ENCODE results near the gene HACD1. TPM values are rescaled to one million over a fixed set of nuclear protein-coding genes. Genes with fewer than 3 reads are reported as not detected.

Gene HACD1
- total and polyA plus RNA-seq, 2 of the 4 experiments (the other 2 are of a cell fraction) = 10.0 to 24.9 TPM

DNA sequence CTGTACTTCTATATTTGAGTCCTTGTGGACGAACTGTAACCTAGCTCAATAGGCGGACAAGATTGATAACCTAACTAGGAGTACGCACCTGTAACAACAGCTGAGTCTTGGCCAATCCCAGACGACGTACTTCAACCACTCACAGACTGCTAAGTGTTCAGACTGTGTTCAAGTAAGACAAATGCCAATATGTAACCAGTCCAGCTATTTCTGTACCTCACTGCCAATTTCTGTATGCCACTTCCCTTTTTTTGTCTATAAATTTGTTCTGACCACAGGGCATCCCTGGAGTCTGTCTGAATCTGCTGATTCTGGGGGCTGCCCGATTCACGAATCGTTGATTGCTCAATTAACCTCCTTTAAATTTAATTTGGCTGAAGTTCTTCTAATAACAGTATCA is 32.2 kb downstream of the HACD1 start:
- 88% methylated on average over 4 of the region's 8 CpGs; no CpG with 5 or more reads in 1 of the 2 experiments for WGBS, 2 experiments (ENCODE audit: extremely low coverage in 2 of 2, insufficient read length in 1 of 2)
- no peak overlapping the region for H2AFZ ChIP-seq (replicated peaks; ENCODE audit: low read length, poor library complexity)

More for the DNA sequence above, 32.2 kb downstream of the HACD1 start:
- no TSS peak for BruUV-seq (replicated peaks)
- Histone ChIP-seq H3K23ac (ENCODE audit: low read depth, low read length) (no peak overlapping the region), H3K4me2 (ENCODE audit: low read depth, low read length) (no peak overlapping the region), H3K56ac (ENCODE audit: extremely low read depth, insufficient read depth, low read length) (no peak overlapping the region), H3K18ac (ENCODE audit: low read depth, low read length) (no peak overlapping the region), H3K79me1 (ENCODE audit: low read depth in 1 of 2, low read length in 2 of 2) (no peaks in the 10 kb centered on the region), H3K27ac (ENCODE audit: insufficient read depth, low read length) (no peak overlapping the region), H2BK5ac (ENCODE audit: low read depth, low read length, poor library complexity, severe bottlenecking) (no peak overlapping the region), H2AK5ac (ENCODE audit: low read depth, low read length) (no peak overlapping the region), H2AK9ac (replicated peaks; ENCODE audit: low read depth, low read length, poor library complexity) (no peak overlapping the region), H3K9me1 (ENCODE audit: insufficient read depth, low read length) (no peaks in the 10 kb centered on the region), H3K9me3 (ENCODE audit: control insufficient read depth, insufficient read depth, low read length) (no peaks in the 10 kb centered on the region), H2BK20ac (ENCODE audit: low read depth, low read length) (no peak overlapping the region), H3K27me3 (ENCODE audit: control insufficient read depth, insufficient read depth, low read length) (no peaks in the 10 kb centered on the region), H3K14ac (replicated peaks; ENCODE audit: low read depth, low read length) (no peak overlapping the region), H4K8ac (ENCODE audit: low read depth in 2 of 2, low read length in 2 of 2) (no peak overlapping the region), H4K91ac (ENCODE audit: insufficient read depth, low read depth, low read length) (no peak overlapping the region), H4K5ac (ENCODE audit: low read depth, low read length) (no peak overlapping the region), H2BK15ac (ENCODE audit: low read depth, low read length) (no peak overlapping the region), H2BK120ac (ENCODE audit: low read depth, low read length) (no peak overlapping the region), H3K4me1 (ENCODE audit: control insufficient read depth, insufficient read depth, low read length) (peaks cover 3% of the 10 kb centered on the region; the same call in 1 of the 2 replicates), H3K4me3 (ENCODE audit: insufficient read depth, low read depth, low read length) (no peak overlapping the region), H4K20me1 (ENCODE audit: insufficient read depth, low read length) (no peaks in the 10 kb centered on the region), H3K36me3 (ENCODE audit: control insufficient read depth, insufficient read depth, low read length) (no peaks in the 10 kb centered on the region), H3K9ac (ENCODE audit: low read depth, low read length) (no peak overlapping the region), H3K4ac (ENCODE audit: low read depth, low read length) (no peak overlapping the region)
- ChIA-PET CTCF (interaction anchor here (0.5 kb wide), 1 partner anchor 110 kb away, joined by 3 read pairs; no protein-coding TSS in a partner anchor), POLR2A (ENCODE audit: unreplicated experiment) (no interaction called here)
- intact Hi-C loops (cut with micrococcal nuclease) (no loop called here), in situ Hi-C loops (cut with MboI; ENCODE audit: low sequenced_read_pairs) (no loop called here), dilution Hi-C loops (cut with HindIII; ENCODE audit: low sequenced_read_pairs, unreplicated experiment) (no loop called here)
- no peak for DNase-seq
- no peak for TF ChIP-seq NFE2L2 (IDR thresholded peaks at IDR 0.05; ENCODE audit: low read depth, low read length)
- TF ChIP-seq CTCF (conservative IDR thresholded peaks at IDR 0.05; ENCODE audit: low read depth, low read length) = no peak
- no peak for TF ChIP-seq MAFK (IDR thresholded peaks at IDR 0.05; ENCODE audit: low read depth, low read length)
- TF ChIP-seq MAZ (IDR thresholded peaks at IDR 0.05; ENCODE audit: borderline replicate concordance, low read depth, low read length) = no peak
- no peak for TF ChIP-seq RFX5 (IDR thresholded peaks at IDR 0.05; ENCODE audit: low read depth, low read length)
- no peak for TF ChIP-seq MXI1 (IDR thresholded peaks at IDR 0.05; ENCODE audit: borderline replicate concordance, low read depth, low read length)
- TF ChIP-seq, protein P1, sequence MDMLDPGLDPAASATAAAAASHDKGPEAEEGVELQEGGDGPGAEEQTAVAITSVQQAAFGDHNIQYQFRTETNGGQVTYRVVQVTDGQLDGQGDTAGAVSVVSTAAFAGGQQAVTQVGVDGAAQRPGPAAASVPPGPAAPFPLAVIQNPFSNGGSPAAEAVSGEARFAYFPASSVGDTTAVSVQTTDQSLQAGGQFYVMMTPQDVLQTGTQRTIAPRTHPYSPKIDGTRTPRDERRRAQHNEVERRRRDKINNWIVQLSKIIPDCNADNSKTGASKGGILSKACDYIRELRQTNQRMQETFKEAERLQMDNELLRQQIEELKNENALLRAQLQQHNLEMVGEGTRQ (IDR thresholded peaks at IDR 0.05; ENCODE audit: low read depth, low read length) = no peak
- TF ChIP-seq RCOR1 (IDR thresholded peaks at IDR 0.05; ENCODE audit: insufficient replicate concordance, low read length) = no peak
- no peak for TF ChIP-seq ELK1 (IDR thresholded peaks at IDR 0.05; ENCODE audit: borderline replicate concordance, low read depth, low read length)
- no peak for TF ChIP-seq BHLHE40 (IDR thresholded peaks at IDR 0.05; ENCODE audit: low read depth, low read length)
- no peak for TF ChIP-seq CEBPB (IDR thresholded peaks at IDR 0.05; ENCODE audit: low read depth, low read length)
- TF ChIP-seq POLR2A (IDR thresholded peaks at IDR 0.05; ENCODE audit: low read depth, low read length) = no peak
- no peak for TF ChIP-seq SMC3 (IDR thresholded peaks at IDR 0.05; ENCODE audit: low read depth, low read length)
- TF ChIP-seq RAD21 (IDR thresholded peaks at IDR 0.05; ENCODE audit: low read length) = no peak
- TF ChIP-seq CHD1 (IDR thresholded peaks at IDR 0.05; ENCODE audit: low read depth, low read length) = no peak
- ATAC-seq (ENCODE audit: low read depth) = no peak

All from IMR-90 (cell line).